GM23248 (cell line): ENCODE data around the gene KCTD1. TPM values are rescaled to one million over a fixed set of nuclear protein-coding genes. Genes with fewer than 3 reads are reported as not detected.

Experiments
- DNase-seq: peaks from one replicate; pipeline ENCODE4 v3.0.0-alpha.2; 2015
- H2AFZ ChIP-seq: fragments of 200-600 bp; sonication (generic); 2 replicates; pipeline ENCODE4 v1.6.1; 2016; ENCODE audit warnings: antibody characterized with exemption
- H3F3A ChIP-seq: fragments of 200-600 bp; sonication (generic); 2 replicates; pipeline ENCODE4 v1.6.1; 2016; ENCODE audit warnings: mild to moderate bottlenecking, antibody characterized with exemption, mixed run types; ENCODE audit not compliant: insufficient read depth
- H3K27ac ChIP-seq: fragments of 200-600 bp; sonication (generic); 2 replicates; pipeline ENCODE4 v1.5.1; 2016; ENCODE audit warnings: mild to moderate bottlenecking
- H3K27me3 ChIP-seq: fragments of 200-600 bp; sonication (generic); replicated peaks from 2 replicates; pipeline ENCODE4 v1.6.1; 2016; ENCODE audit warnings: mild to moderate bottlenecking; ENCODE audit not compliant: insufficient read depth
- H3K36me3 ChIP-seq: fragments of 200-600 bp; sonication (generic); 2 replicates; pipeline ENCODE4 v1.6.1; 2016; ENCODE audit warnings: low read depth, mild to moderate bottlenecking
- H3K4me1 ChIP-seq: fragments of 200-600 bp; sonication (generic); 2 replicates; pipeline ENCODE4 v1.6.1; 2016; ENCODE audit warnings: mild to moderate bottlenecking; ENCODE audit not compliant: insufficient read depth
- H3K4me2 ChIP-seq: fragments of 200-600 bp; sonication (generic); one replicate; pipeline ENCODE4 v1.6.1; 2016; ENCODE audit warnings: mild to moderate bottlenecking; ENCODE audit not compliant: unreplicated experiment
- H3K4me3 ChIP-seq: fragments of 200-600 bp; sonication (generic); 2 replicates; pipeline ENCODE4 v1.5.1; 2016; ENCODE audit warnings: mild to moderate bottlenecking
- H3K79me2 ChIP-seq: fragments of 200-600 bp; sonication (generic); 2 replicates; pipeline ENCODE4 v1.6.1; 2016; ENCODE audit warnings: mild to moderate bottlenecking; ENCODE audit not compliant: insufficient read depth
- H3K9ac ChIP-seq: fragments of 200-600 bp; sonication (generic); 2 replicates; pipeline ENCODE4 v1.6.1; 2016; ENCODE audit warnings: mild to moderate bottlenecking
- H3K9me2 ChIP-seq: fragments of 200-600 bp; sonication (generic); 2 replicates; pipeline ENCODE4 v1.6.1; 2016; ENCODE audit warnings: mixed run types, mild to moderate bottlenecking, moderate library complexity; ENCODE audit not compliant: insufficient read depth
- H3K9me3 ChIP-seq: fragments of 200-600 bp; sonication (generic); one replicate; pipeline ENCODE4 v1.6.1; 2017; ENCODE audit warnings: low read depth
- H4K20me1 ChIP-seq: fragments of 200-600 bp; sonication (generic); 2 replicates; pipeline ENCODE4 v1.6.0; 2016; ENCODE audit not compliant: insufficient read depth
- EZH2 ChIP-seq: fragments of 200-600 bp; sonication (generic); IDR thresholded peaks from 2 replicates; pipeline ENCODE4 v1.6.1; 2018; ENCODE audit warnings: antibody characterized with exemption, mild to moderate bottlenecking; ENCODE audit not compliant: insufficient read depth, poor library complexity, severe bottlenecking
- EZH2phosphoT487 ChIP-seq: fragments of 200-600 bp; sonication (generic); IDR thresholded peaks from 2 replicates; pipeline ENCODE4 v1.6.1; 2018; ENCODE audit warnings: antibody characterized with exemption, moderate library complexity, mild to moderate bottlenecking, low read depth; ENCODE audit not compliant: insufficient read depth
- WGBS, 2 experiments: methylation state at CpG; one replicate each; pipeline ENCODE4 v1.1.6; 2015 to 2017; ENCODE audit warnings: low lambda C conversion rate in 2 of 2, low coverage in 1 of 2; ENCODE audit errors: missing lambda C conversion rate in 2 of 2; 5-methylcytosine and 5-hydroxymethylcytosine counted together
- in situ Hi-C: fragments of 300-500 bp; cut with MboI; formaldehyde crosslinking; loops from 2 replicates; pipeline ENCODE4 v1.15.0; 2020
- polyA plus RNA-seq: library from polyadenylated mRNA; unstranded; fragments of >200 nt; fragmentation: Nextera tagmentation; extraction: Ambion mirVana; gene quantifications from 2 replicates; pipeline ENCODE4 v1.2.1, GENCODE V29; 2016
- total RNA-seq: library from RNA; depleted of rRNA; stranded (reverse); fragments of >200 nt; shearing (Covaris generic); gene quantifications from 2 replicates; pipeline ENCODE4 v1.2.3, GENCODE V29; 2014

Gene KCTD1
- total and polyA plus RNA-seq, 2 experiments from 2014 or later, result 5.7 to 17.9 TPM

DNA sequence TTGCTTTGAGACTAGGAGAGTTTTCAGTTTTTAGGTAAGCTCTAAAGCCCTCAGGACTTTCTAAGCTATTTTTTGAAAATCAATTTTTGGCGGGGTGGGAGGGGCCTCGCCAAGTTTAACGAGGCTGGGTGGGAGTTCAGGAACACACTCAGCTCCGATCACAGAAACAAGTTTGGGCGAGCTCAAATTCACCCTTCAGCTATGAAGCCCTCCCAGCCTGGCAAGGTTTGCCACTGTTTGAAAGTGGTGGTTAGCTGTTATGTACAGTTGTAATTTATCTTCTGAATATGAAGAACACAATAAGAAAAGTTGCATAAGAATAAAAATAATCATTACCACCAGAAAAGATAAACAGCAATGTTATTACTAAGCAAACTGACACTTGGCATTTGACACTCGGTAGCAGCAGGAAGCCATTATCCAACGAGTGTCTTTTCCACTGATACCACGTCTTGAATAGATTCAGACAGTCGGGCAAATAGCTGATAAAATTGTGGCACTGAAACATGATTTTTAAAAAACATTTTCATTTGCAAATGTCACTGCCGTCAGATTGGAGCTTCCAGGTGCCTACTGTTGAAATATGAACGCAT is 59.8 kb downstream of the KCTD1 start:
- in situ Hi-C loops, result no loop called here
- TF ChIP-seq EZH2 (no peak), EZH2phosphoT487 (no peak)
- Histone ChIP-seq H3K27me3 (no peaks in the 10 kb centered on the region), H3K36me3 (no peaks in the 10 kb centered on the region; the same call in 1 of the 2 replicates), H3K4me3 (no peak overlapping the region), H3K4me2 (no peak overlapping the region), H3K9me3 (no peaks in the 10 kb centered on the region), H3K27ac (no peak overlapping the region), H3K79me2 (no peaks in the 10 kb centered on the region), H4K20me1 (no peaks in the 10 kb centered on the region), H3K9ac (no peak overlapping the region), H3K4me1 (peaks cover 30% of the 10 kb centered on the region), H3K9me2 (no peaks in the 10 kb centered on the region), H2AFZ (no peak overlapping the region), H3F3A (peaks cover 28% of the 10 kb centered on the region)
- WGBS, 2 experiments, result 61 to 62% methylated on average over 11 of the region's 11 CpGs
- DNase-seq, result no peak

GRCh38 chr18:26487437-26487836 is 60.9 kb downstream of the KCTD1 start:
- H3K36me3 ChIP-seq, result no peaks in the 10 kb centered on the region; the same call in 1 of the 2 replicates
- H3K4me3 ChIP-seq, result no peak overlapping the region
- TF ChIP-seq EZH2 (no peak), EZH2phosphoT487 (0 out of 2 replicates have a peak, but pooled peaks have one; percentile 67)
- H4K20me1 ChIP-seq, result no peaks in the 10 kb centered on the region
- no peak overlapping the region for H3K9ac ChIP-seq
- in situ Hi-C loops, result no loop called here
- peak; percentile 62 for DNase-seq
- no peaks in the 10 kb centered on the region for H3K27me3 ChIP-seq
- H3K9me3 ChIP-seq, result no peaks in the 10 kb centered on the region
- H2AFZ ChIP-seq, result no peak overlapping the region
- no peaks in the 10 kb centered on the region for H3K79me2 ChIP-seq
- no peaks in the 10 kb centered on the region for H3K9me2 ChIP-seq
- H3F3A ChIP-seq, result peaks cover 21% of the 10 kb centered on the region
- peaks cover 22% of the 10 kb centered on the region for H3K4me1 ChIP-seq
- H3K4me2 ChIP-seq, result peak overlapping the region; percentile 46
- H3K27ac ChIP-seq, result peak overlapping the region; percentile 36
- WGBS, 2 experiments, result 34 to 38% methylated on average over 7 of the region's 7 CpGs

GRCh38 chr18:26483633-26484032 is 64.7 kb downstream of the KCTD1 start:
- no peak for DNase-seq
- WGBS, 2 experiments, result 81 to 94% methylated on average over 4 of the region's 4 CpGs

GRCh38 chr18:26482569-26482968 is 65.8 kb downstream of the KCTD1 start:
- Histone ChIP-seq H3K9me3 (no peaks in the 10 kb centered on the region), H3K27me3 (no peaks in the 10 kb centered on the region), H3K36me3 (no peaks in the 10 kb centered on the region; the same call in 1 of the 2 replicates), H3K4me2 (no peak overlapping the region), H3K79me2 (no peaks in the 10 kb centered on the region), H3K9me2 (no peaks in the 10 kb centered on the region), H2AFZ (no peak overlapping the region), H3K9ac (no peak overlapping the region), H3F3A (peaks cover 35% of the 10 kb centered on the region), H3K4me3 (no peak overlapping the region), H3K27ac (no peak overlapping the region), H3K4me1 (peaks cover 56% of the 10 kb centered on the region), H4K20me1 (no peaks in the 10 kb centered on the region)
- WGBS, 2 experiments, result 73 to 75% methylated on average over 5 of the region's 5 CpGs
- TF ChIP-seq EZH2 (no peak), EZH2phosphoT487 (no peak)
- in situ Hi-C loops, result no loop called here
- DNase-seq, result no peak

More at GRCh38 chr18:26483633-26484032, 64.7 kb downstream of the KCTD1 start:
- H3K9ac ChIP-seq, result no peak overlapping the region
- H3K36me3 ChIP-seq, result no peaks in the 10 kb centered on the region; the same call in 1 of the 2 replicates
- no peak overlapping the region for H3K27ac ChIP-seq
- peaks cover 40% of the 10 kb centered on the region for H3F3A ChIP-seq
- H4K20me1 ChIP-seq, result no peaks in the 10 kb centered on the region
- H3K9me2 ChIP-seq, result no peaks in the 10 kb centered on the region
- H3K27me3 ChIP-seq, result no peaks in the 10 kb centered on the region
- no peak overlapping the region for H3K4me3 ChIP-seq
- in situ Hi-C loops, result no loop called here
- peaks cover 56% of the 10 kb centered on the region for H3K4me1 ChIP-seq
- TF ChIP-seq EZH2, result no peak
- TF ChIP-seq EZH2phosphoT487, result no peak
- H3K9me3 ChIP-seq, result no peaks in the 10 kb centered on the region
- no peak overlapping the region for H3K4me2 ChIP-seq
- no peak overlapping the region for H2AFZ ChIP-seq
- H3K79me2 ChIP-seq, result no peaks in the 10 kb centered on the region
